Activated B cell treated with CpG ODN at 0.5 μM for 24 hours (primary cell): ENCODE measurements around the gene NFE2L3. TPM values are rescaled to one million over a fixed set of nuclear protein-coding genes. Genes with fewer than 3 reads are reported as not detected.

Source experiments
- ATAC-seq: fragments of 200-7000 bp; cut with Tn5 transposase; one replicate; pipeline ENCODE4 v1.10.0; 2021; ENCODE audit warnings: low read depth, mild to moderate bottlenecking, moderate library complexity
- CTCF ChIA-PET: fragments of 350-600 bp; sonication (Branson Sonifier 250); formaldehyde crosslinking; loops from one replicate; lab custom pipeline; 2021; ENCODE audit warnings: antibody characterized with exemption; lab: Charles Lee
- POLR2A ChIA-PET: fragments of 350-600 bp; sonication (Branson Sonifier 250); formaldehyde crosslinking; loops from one replicate; lab custom pipeline; 2021; ENCODE audit warnings: antibody characterized with exemption; lab: Charles Lee
- DNase-seq: peaks from one replicate; pipeline ENCODE4 v3.0.0; 2022
- H3K27ac Mint-ChIP-seq: one replicate; pipeline ENCODE4 v1.8.0; 2020; ENCODE audit warnings: mixed read lengths
- H3K27me3 Mint-ChIP-seq: one replicate; pipeline ENCODE4 v1.8.0; 2021; ENCODE audit warnings: mixed read lengths
- H3K36me3 Mint-ChIP-seq: one replicate; pipeline ENCODE4 v1.8.0; 2021; ENCODE audit warnings: low read depth, mixed read lengths
- H3K4me1 Mint-ChIP-seq: one replicate; pipeline ENCODE4 v1.8.0; 2021; ENCODE audit warnings: mixed read lengths
- H3K4me3 Mint-ChIP-seq: one replicate; pipeline ENCODE4 v1.8.0; 2020; ENCODE audit warnings: mild to moderate bottlenecking, mixed read lengths
- H3K9me3 Mint-ChIP-seq: one replicate; pipeline ENCODE4 v1.8.0; 2020; ENCODE audit warnings: mixed read lengths
- CTCF ChIP-seq: fragments of 200-600 bp; IDR thresholded peaks from one replicate; pipeline ENCODE4 v1.8.0; 2022; ENCODE audit warnings: antibody characterized with exemption, mild to moderate bottlenecking
- intact Hi-C: fragments of 100-400 bp; cut with micrococcal nuclease; formaldehyde crosslinking; loops from one replicate; pipeline ENCODE4 v1.15.1; 2024
- total RNA-seq: library from RNA; stranded (reverse); gene quantifications from 2 replicates; pipeline ENCODE4 v1.2.3, GENCODE V29; 2022

The NFE2L3 gene
- total RNA-seq, 1 donor from 2014 or later: 2.7 TPM

- TF ChIP-seq CTCF: no peak
- H3K4me1 Mint-ChIP-seq: peaks cover 82% of the 10 kb centered on the region
- H3K9me3 Mint-ChIP-seq: no peaks in the 10 kb centered on the region
- peaks cover 88% of the 10 kb centered on the region for H3K36me3 Mint-ChIP-seq
- no peak overlapping the region for H3K4me3 Mint-ChIP-seq
- no peaks in the 10 kb centered on the region for H3K27me3 Mint-ChIP-seq
- intact Hi-C loops: loop anchor here (1.0 kb wide), 1 partner anchor 9 kb away; no protein-coding TSS in a partner anchor
- H3K27ac Mint-ChIP-seq: peak overlapping the region; percentile 50
- no peak for ATAC-seq
- POLR2A ChIA-PET: interaction anchor here (0.6 to 3.8 kb wide), 14 partner anchors 9 to 294 kb away, joined by 3 to 42 read pairs (median 4); partner anchors contain the start of genes CBX3, HNRNPA2B1 and NFE2L3
- CTCF ChIA-PET: interaction anchor here (1.3 to 4.8 kb wide), 7 partner anchors 11 to 296 kb away, joined by 3 to 34 read pairs (median 5); partner anchors contain the start of genes CBX3, HNRNPA2B1 and NFE2L3
- no peak for DNase-seq
These were observed 36.4 kb downstream of the NFE2L3 start for GRCh38 chr7:26188206-26188956.

- DNase-seq: no peak
These were observed 37.1 kb downstream of the NFE2L3 start for GRCh38 chr7:26188957-26189541.

GRCh38 chr7:26189697-26190096 lies 37.7 kb downstream of the NFE2L3 start:
- Mint-ChIP-seq H3K36me3 (peaks cover 90% of the 10 kb centered on the region), H3K27me3 (no peaks in the 10 kb centered on the region), H3K4me1 (peaks cover 82% of the 10 kb centered on the region), H3K9me3 (no peaks in the 10 kb centered on the region), H3K27ac (no peak overlapping the region), H3K4me3 (no peak overlapping the region)
- TF ChIP-seq CTCF: no peak
- ChIA-PET CTCF (interaction anchor here (1.6 to 3.1 kb wide), 3 partner anchors 35 to 176 kb away, joined by 3 to 24 read pairs (median 5); no protein-coding TSS in a partner anchor), POLR2A (interaction anchor here (1.3 to 3.8 kb wide), 2 partner anchors 9 to 99 kb away, joined by 14 to 42 read pairs; partner anchors contain the start of gene HNRNPA2B1)
- DNase-seq: no peak
- intact Hi-C loops: no loop called here
- ATAC-seq: no peak

More at GRCh38 chr7:26188957-26189541, 37.1 kb downstream of the NFE2L3 start:
- peaks cover 90% of the 10 kb centered on the region for H3K36me3 Mint-ChIP-seq
- TF ChIP-seq CTCF: no peak
- intact Hi-C loops: loop anchor here (1.0 kb wide), 1 partner anchor 8 kb away; no protein-coding TSS in a partner anchor
- H3K4me1 Mint-ChIP-seq: peaks cover 82% of the 10 kb centered on the region
- no peak overlapping the region for H3K4me3 Mint-ChIP-seq
- ChIA-PET POLR2A (interaction anchor here (0.6 to 3.8 kb wide), 10 partner anchors 9 to 127 kb away, joined by 3 to 42 read pairs (median 6); partner anchors contain the start of genes CBX3, HNRNPA2B1 and NFE2L3), CTCF (interaction anchor here (1.3 to 4.8 kb wide), 6 partner anchors 10 to 296 kb away, joined by 3 to 34 read pairs (median 6); partner anchors contain the start of genes CBX3 and HNRNPA2B1)
- H3K27ac Mint-ChIP-seq: peak overlapping the region; percentile 50
- H3K9me3 Mint-ChIP-seq: no peaks in the 10 kb centered on the region
- no peaks in the 10 kb centered on the region for H3K27me3 Mint-ChIP-seq
- ATAC-seq: no peak

- H3K9me3 Mint-ChIP-seq: no peaks in the 10 kb centered on the region
- CTCF ChIA-PET: interaction anchor here (1.6 to 3.5 kb wide), 3 partner anchors 36 to 175 kb away, joined by 3 to 27 read pairs (median 5); no protein-coding TSS in a partner anchor
- H3K27ac Mint-ChIP-seq: no peak overlapping the region
- H3K4me1 Mint-ChIP-seq: peaks cover 80% of the 10 kb centered on the region
- H3K4me3 Mint-ChIP-seq: no peak overlapping the region
- H3K36me3 Mint-ChIP-seq: peaks cover 90% of the 10 kb centered on the region
- intact Hi-C loops: no loop called here
- ATAC-seq: no peak
- no peak for TF ChIP-seq CTCF
- POLR2A ChIA-PET: interaction anchor here (3.4 to 3.8 kb wide), 3 partner anchors 8 to 10 kb away, joined by 15 to 42 read pairs (median 36); partner anchors contain the start of genes CBX3 and HNRNPA2B1
- no peaks in the 10 kb centered on the region for H3K27me3 Mint-ChIP-seq
- DNase-seq: no peak
These were observed 38.4 kb downstream of the NFE2L3 start for GRCh38 chr7:26190417-26190869.
